AG09309 (cell line): ENCODE measurements around the gene CACNG3.

ENCODE experiments used
- DNase-seq: peaks from one replicate; pipeline ENCODE4 v3.0.0-alpha.2; 2010; ENCODE audit warnings: low read depth
- H3K4me3 ChIP-seq: 2 replicates; pipeline ENCODE4 v1.5.1; 2011; ENCODE audit warnings: mild to moderate bottlenecking, low read depth, low read length, moderate library complexity; ENCODE audit not compliant: control insufficient read depth
- CTCF ChIP-seq: IDR thresholded peaks from 2 replicates; pipeline ENCODE4 v1.5.1; 2011; ENCODE audit warnings: mild to moderate bottlenecking, low read depth, low read length, inconsistent platforms; ENCODE audit not compliant: insufficient read depth, control insufficient read depth; ENCODE audit errors: missing control alignments

Gene CACNG3

DNA sequence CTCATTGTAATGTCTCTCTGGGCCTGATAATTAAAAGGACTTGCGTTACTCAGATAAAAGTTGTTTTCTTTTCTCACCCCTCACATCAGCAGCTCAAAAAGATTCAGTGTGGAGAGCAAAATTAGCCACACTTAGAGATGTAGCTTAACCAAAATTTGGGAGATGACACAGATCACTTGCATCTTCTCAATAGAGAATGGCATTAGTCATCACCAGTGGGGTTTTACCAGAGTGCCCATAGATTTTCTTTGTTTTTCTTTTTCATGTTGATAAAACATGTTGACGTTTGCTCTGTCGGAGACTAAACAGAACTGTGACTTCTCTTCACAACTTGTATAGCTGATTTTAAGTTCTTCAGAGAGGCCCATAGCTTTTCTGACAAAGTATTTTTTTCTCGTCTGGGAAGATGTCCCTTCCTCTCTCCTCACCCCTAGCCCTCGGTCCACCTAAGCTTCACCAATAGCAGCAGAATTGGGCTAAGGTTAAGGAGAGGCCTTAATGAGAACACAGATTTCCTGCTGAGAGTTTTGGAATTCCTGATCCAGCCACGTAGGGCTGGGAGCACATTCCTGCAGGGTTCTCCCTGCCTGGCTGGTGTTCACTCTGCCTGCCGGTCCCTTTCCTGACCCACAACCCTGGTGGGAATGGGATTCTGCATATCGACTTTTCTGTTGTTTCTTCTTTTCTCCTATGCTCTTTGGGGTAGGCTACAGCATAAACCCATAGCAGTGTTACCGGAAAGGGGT lies 92.6 kb downstream of the CACNG3 start:
- TF ChIP-seq CTCF = no peak
- H3K4me3 ChIP-seq = no peak overlapping the region
- no peak for DNase-seq

- TF ChIP-seq CTCF = no peak
- DNase-seq = no peak
- no peak overlapping the region for H3K4me3 ChIP-seq
Measured at GRCh38 chr16:24349320-24349719, 93.2 kb downstream of the CACNG3 start.

- TF ChIP-seq CTCF = no peak
Measured at GRCh38 chr16:24352746-24353145, 96.6 kb downstream of the CACNG3 start.

GRCh38 chr16:24353622-24354021 lies 97.5 kb downstream of the CACNG3 start:
- TF ChIP-seq CTCF = no peak
- no peak for DNase-seq
- H3K4me3 ChIP-seq = no peak overlapping the region

More at GRCh38 chr16:24352746-24353145, 96.6 kb downstream of the CACNG3 start:
- no peak overlapping the region for H3K4me3 ChIP-seq
- no peak for DNase-seq

- no peak overlapping the region for H3K4me3 ChIP-seq
- TF ChIP-seq CTCF = no peak
- DNase-seq = no peak
Measured at GRCh38 chr16:24357511-24357910, 101.4 kb downstream of the CACNG3 start.

- no peak overlapping the region for H3K4me3 ChIP-seq
- no peak for TF ChIP-seq CTCF
- no peak for DNase-seq
Measured at GRCh38 chr16:24358117-24358516, 102.0 kb downstream of the CACNG3 start.
